GM21717 (cell line): ENCODE data around the gene KRT5.

Source experiments
- ATAC-seq: cut with Tn5 transposase; IDR thresholded peaks from one replicate; pipeline ENCODE4 v1.9.1; 2021; ENCODE audit warnings: mild to moderate bottlenecking, moderate library complexity; ENCODE audit not compliant: unreplicated experiment

Gene KRT5

GRCh38 chr12:52519826-52520662 is at the start of gene KRT5:
KRT5 (minus strand) TSS chr12:52520394; CDS start chr12:52520296, 98 bp downstream.
- ATAC-seq = no peak

- ATAC-seq = no peak
Measured at GRCh38 chr12:52568111-52568510, 47.9 kb upstream of the KRT5 start.

- no peak for ATAC-seq
Measured at GRCh38 chr12:52566847-52567291, 46.7 kb upstream of the KRT5 start.

GRCh38 chr12:52564582-52564981 is 44.4 kb upstream of the KRT5 start:
- no peak for ATAC-seq

- ATAC-seq = no peak
Measured at GRCh38 chr12:52561880-52562449, 41.8 kb upstream of the KRT5 start.

GRCh38 chr12:52559979-52560378 is 39.8 kb upstream of the KRT5 start:
- no peak for ATAC-seq

- no peak for ATAC-seq
Measured at GRCh38 chr12:52558781-52559445, 38.7 kb upstream of the KRT5 start.

GRCh38 chr12:52557476-52557875 is 37.3 kb upstream of the KRT5 start:
- ATAC-seq = no peak

GRCh38 chr12:52555577-52555976 is 35.4 kb upstream of the KRT5 start:
- no peak for ATAC-seq

- ATAC-seq = no peak
Measured at GRCh38 chr12:52552681-52553195, 32.5 kb upstream of the KRT5 start, which contains the start of gene KRT71. KRT71 (minus strand) TSS chr12:52553145; CDS start chr12:52553077, 68 bp downstream.

- ATAC-seq = no peak
Measured at GRCh38 chr12:52552055-52552454, 31.9 kb upstream of the KRT5 start.

- no peak for ATAC-seq
Measured at GRCh38 chr12:52551216-52551865, 31.1 kb upstream of the KRT5 start.

- ATAC-seq = no peak
Measured at GRCh38 chr12:52546126-52546525, 25.9 kb upstream of the KRT5 start.

- ATAC-seq = no peak
Measured at GRCh38 chr12:52543985-52544883, 24.0 kb upstream of the KRT5 start.

GRCh38 chr12:52542785-52543318 is 22.7 kb upstream of the KRT5 start:
- ATAC-seq = no peak

GRCh38 chr12:52542157-52542556 is 22.0 kb upstream of the KRT5 start:
- ATAC-seq = no peak

- no peak for ATAC-seq
Measured at GRCh38 chr12:52541709-52542108, 21.5 kb upstream of the KRT5 start.

- ATAC-seq = no peak
Measured at GRCh38 chr12:52540531-52540930, 20.3 kb upstream of the KRT5 start.

- no peak for ATAC-seq
Measured at GRCh38 chr12:52539821-52540173, 19.6 kb upstream of the KRT5 start.
